Activated CD4-positive, alpha-beta T cell treated with anti-CD3 and anti-CD28 coated beads, Interleukin-2, amount 50 U/mL, for 48 hours (primary cell): Measurements from ENCODE around the gene PEPD.
"Not testable (repeated sequence)": the region's sequence is repeated elsewhere in the genome, so short reads cannot be mapped to it uniquely, and the experiment has no call there.

Experiments
- DNase-seq, 2 experiments: peaks; one replicate each; pipeline ENCODE4 v3.0.0-alpha.2; 2020

PEPD gene

GRCh38 chr19:33521480-33522370 is at the start of gene PEPD:
PEPD (minus strand) TSS chr19:33521791; CDS start chr19:33521760, 31 bp downstream.
- DNase-seq, result peak; percentile 87

GRCh38 chr19:33569821-33570220 is 48.2 kb upstream of the PEPD start:
- DNase-seq, result no peak

- no peak for DNase-seq
Measured at GRCh38 chr19:33568706-33569105, 47.1 kb upstream of the PEPD start.

- DNase-seq, result no peak
Measured at GRCh38 chr19:33564836-33565338, 43.3 kb upstream of the PEPD start.

GRCh38 chr19:33562636-33563035 is 41.0 kb upstream of the PEPD start:
- DNase-seq, result no peak

- not testable (repeated sequence) for DNase-seq
Measured at GRCh38 chr19:33561666-33562065, 40.1 kb upstream of the PEPD start.

GRCh38 chr19:33561261-33561660 is 39.7 kb upstream of the PEPD start:
- no peak for DNase-seq

GRCh38 chr19:33559996-33560395 is 38.4 kb upstream of the PEPD start:
- DNase-seq, result no peak

GRCh38 chr19:33558856-33559255 is 37.3 kb upstream of the PEPD start:
- DNase-seq, result no peak

- DNase-seq, result no peak
Measured at GRCh38 chr19:33558151-33558550, 36.6 kb upstream of the PEPD start.

- DNase-seq, result no peak
Measured at GRCh38 chr19:33557720-33558119, 36.1 kb upstream of the PEPD start.

- no peak for DNase-seq
Measured at GRCh38 chr19:33557196-33557595, 35.6 kb upstream of the PEPD start.

- no peak for DNase-seq
Measured at GRCh38 chr19:33556261-33556660, 34.7 kb upstream of the PEPD start.

- DNase-seq, result not testable (repeated sequence)
Measured at GRCh38 chr19:33555726-33556125, 34.1 kb upstream of the PEPD start.

GRCh38 chr19:33554821-33555220 is 33.2 kb upstream of the PEPD start:
- DNase-seq, result no peak

- no peak for DNase-seq
Measured at GRCh38 chr19:33554391-33554790, 32.8 kb upstream of the PEPD start.

- no peak for DNase-seq
Measured at GRCh38 chr19:33553530-33554310, 32.1 kb upstream of the PEPD start.

GRCh38 chr19:33552928-33553279 is 31.3 kb upstream of the PEPD start:
- DNase-seq, result no peak

- DNase-seq, result no peak
Measured at GRCh38 chr19:33552191-33552927, 30.8 kb upstream of the PEPD start.

- no peak for DNase-seq
Measured at GRCh38 chr19:33551676-33552075, 30.1 kb upstream of the PEPD start.

GRCh38 chr19:33550768-33551167 is 29.2 kb upstream of the PEPD start:
- no peak for DNase-seq

- no peak for DNase-seq
Measured at GRCh38 chr19:33547676-33548075, 26.1 kb upstream of the PEPD start.

- DNase-seq, result no peak
Measured at GRCh38 chr19:33546656-33547055, 25.1 kb upstream of the PEPD start.
